ENCODE data around the gene SMCR8. TPM values are rescaled to one million over a fixed set of nuclear protein-coding genes. Genes with fewer than 3 reads are reported as not detected.
A peak's percentile ranks its signal among the peaks of the same experiment; 100 is the strongest.

Gene SMCR8
- total RNA-seq, 1 donor from 2014 or later = 20.3 TPM

DNA sequence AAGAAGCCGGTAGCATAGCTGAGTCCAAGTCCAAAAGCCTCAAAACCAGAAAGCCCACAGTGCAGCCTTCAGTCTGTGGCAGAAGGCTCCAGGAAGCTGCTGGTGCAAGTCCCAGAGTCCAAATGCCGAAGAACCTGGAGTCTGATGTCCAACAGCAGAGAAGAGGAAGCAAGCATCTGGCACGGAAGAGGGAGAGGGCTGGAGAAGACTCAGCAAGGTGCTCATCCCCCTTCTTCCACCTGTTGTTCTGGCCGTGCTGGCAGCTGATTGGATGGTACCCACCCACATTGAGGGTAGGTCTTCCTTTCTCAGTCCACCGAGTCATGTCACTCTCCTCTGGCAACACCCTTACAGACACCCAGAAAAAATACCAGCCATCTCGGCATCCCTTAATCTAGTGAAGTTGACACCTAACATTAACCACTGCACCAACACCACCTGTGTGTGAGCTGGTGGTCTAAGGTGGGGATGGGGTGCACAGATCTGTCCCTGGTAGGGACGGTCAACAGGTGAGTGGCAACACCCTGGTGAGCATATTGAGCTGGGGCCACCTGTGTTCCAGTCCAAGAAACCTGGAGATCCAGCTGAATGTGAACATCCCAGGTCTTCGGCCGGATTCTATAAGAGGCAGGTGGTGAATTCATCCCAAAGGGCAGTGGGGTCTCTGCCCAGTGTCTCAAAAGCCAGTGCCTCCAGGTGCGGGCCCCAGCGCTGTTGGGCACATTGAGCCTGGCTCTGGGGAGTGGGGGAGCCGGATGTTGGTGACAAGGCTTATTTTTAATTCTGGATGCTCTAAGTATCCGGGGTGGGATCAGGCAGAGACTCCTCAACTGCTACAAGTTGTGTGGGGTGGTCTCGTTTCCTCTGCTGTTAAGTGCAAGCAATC is 44.8 kb upstream of the SMCR8 start:
- Histone ChIP-seq H3K9me3 (ENCODE audit: insufficient read depth, low read depth, low read length) (no peaks in the 10 kb centered on the region), H4K20me1 (ENCODE audit: insufficient read depth, low read length) (peaks cover 3% of the 10 kb centered on the region), H3K4me2 (ENCODE audit: low read length) (no peak overlapping the region), H3K4me1 (ENCODE audit: insufficient read depth, low read length) (peaks cover 6% of the 10 kb centered on the region), H3K27me3 (ENCODE audit: insufficient read depth, low read length) (no peaks in the 10 kb centered on the region), H3K9ac (ENCODE audit: low read length) (no peak overlapping the region), H2AFZ (ENCODE audit: low read depth, low read length) (no peak overlapping the region), H3K4me3 (ENCODE audit: insufficient read depth, low read depth, low read length) (no peak overlapping the region), H3K79me2 (ENCODE audit: insufficient read depth, low read length) (no peaks in the 10 kb centered on the region), H3K27ac (ENCODE audit: low read depth, low read length) (no peak overlapping the region), H3K36me3 (ENCODE audit: insufficient read depth, low read length) (peaks cover 13% of the 10 kb centered on the region)
- H3K4me3 Mint-ChIP-seq (ENCODE audit: unreplicated experiment) = no peak overlapping the region
- no peak for TF ChIP-seq EZH2 (IDR thresholded peaks at IDR 0.05; ENCODE audit: insufficient read depth, low read length)
- TF ChIP-seq, protein P1, sequence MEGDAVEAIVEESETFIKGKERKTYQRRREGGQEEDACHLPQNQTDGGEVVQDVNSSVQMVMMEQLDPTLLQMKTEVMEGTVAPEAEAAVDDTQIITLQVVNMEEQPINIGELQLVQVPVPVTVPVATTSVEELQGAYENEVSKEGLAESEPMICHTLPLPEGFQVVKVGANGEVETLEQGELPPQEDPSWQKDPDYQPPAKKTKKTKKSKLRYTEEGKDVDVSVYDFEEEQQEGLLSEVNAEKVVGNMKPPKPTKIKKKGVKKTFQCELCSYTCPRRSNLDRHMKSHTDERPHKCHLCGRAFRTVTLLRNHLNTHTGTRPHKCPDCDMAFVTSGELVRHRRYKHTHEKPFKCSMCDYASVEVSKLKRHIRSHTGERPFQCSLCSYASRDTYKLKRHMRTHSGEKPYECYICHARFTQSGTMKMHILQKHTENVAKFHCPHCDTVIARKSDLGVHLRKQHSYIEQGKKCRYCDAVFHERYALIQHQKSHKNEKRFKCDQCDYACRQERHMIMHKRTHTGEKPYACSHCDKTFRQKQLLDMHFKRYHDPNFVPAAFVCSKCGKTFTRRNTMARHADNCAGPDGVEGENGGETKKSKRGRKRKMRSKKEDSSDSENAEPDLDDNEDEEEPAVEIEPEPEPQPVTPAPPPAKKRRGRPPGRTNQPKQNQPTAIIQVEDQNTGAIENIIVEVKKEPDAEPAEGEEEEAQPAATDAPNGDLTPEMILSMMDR (IDR thresholded peaks at IDR 0.05; ENCODE audit: insufficient read depth, low read depth, low read length) = no peak
- no peaks in the 10 kb centered on the region for H3K27me3 Mint-ChIP-seq (ENCODE audit: low read depth, unreplicated experiment)
- DNase-seq (ENCODE audit: low read depth) (no peak), FAIRE-seq (no peak)
- no peaks in the 10 kb centered on the region for H3K9me3 Mint-ChIP-seq (ENCODE audit: unreplicated experiment)
- peaks cover 10% of the 10 kb centered on the region for H3K4me1 Mint-ChIP-seq (ENCODE audit: low read depth, unreplicated experiment)
- no peak overlapping the region for H3K27ac Mint-ChIP-seq (ENCODE audit: unreplicated experiment)
- H3K36me3 Mint-ChIP-seq (ENCODE audit: low read depth, unreplicated experiment) = peaks cover 14% of the 10 kb centered on the region

DNA sequence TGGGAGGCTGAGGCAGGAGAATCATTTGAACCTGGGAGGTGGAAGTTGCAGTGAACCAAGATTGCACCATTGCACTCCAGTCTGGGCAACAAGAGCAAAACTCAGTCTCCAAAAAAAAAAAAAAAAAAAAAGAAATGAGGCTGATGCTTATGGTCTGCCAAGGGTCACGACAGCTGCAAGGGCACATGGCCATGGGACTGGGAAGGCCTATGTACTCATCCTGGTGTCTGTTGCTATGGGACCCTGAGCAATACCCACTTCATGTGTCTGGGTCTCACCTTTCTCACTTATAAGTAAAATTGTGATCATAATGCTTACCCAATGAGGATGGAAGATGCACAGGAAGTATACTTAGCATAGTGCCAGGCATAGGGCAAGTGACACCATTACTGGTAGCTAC is 38.0 kb upstream of the SMCR8 start:
- no peak overlapping the region for H3K9ac ChIP-seq (ENCODE audit: low read length)
- no peak overlapping the region for H2AFZ ChIP-seq (ENCODE audit: low read depth, low read length)
- H3K9me3 ChIP-seq (ENCODE audit: insufficient read depth, low read depth, low read length) = no peaks in the 10 kb centered on the region
- no peak overlapping the region for H3K4me3 Mint-ChIP-seq (ENCODE audit: unreplicated experiment)
- TF ChIP-seq EZH2 (IDR thresholded peaks at IDR 0.05; ENCODE audit: insufficient read depth, low read length) = no peak
- TF ChIP-seq, protein P1 (IDR thresholded peaks at IDR 0.05; ENCODE audit: insufficient read depth, low read depth, low read length) = no peak
- peaks cover 22% of the 10 kb centered on the region for H4K20me1 ChIP-seq (ENCODE audit: insufficient read depth, low read length)
- H3K27ac ChIP-seq (ENCODE audit: low read depth, low read length) = no peak overlapping the region
- H3K36me3 Mint-ChIP-seq (ENCODE audit: low read depth, unreplicated experiment) = peaks cover 20% of the 10 kb centered on the region
- peaks cover 4% of the 10 kb centered on the region for H3K79me2 ChIP-seq (ENCODE audit: insufficient read depth, low read length)
- H3K27me3 ChIP-seq (ENCODE audit: insufficient read depth, low read length) = no peaks in the 10 kb centered on the region
- no peaks in the 10 kb centered on the region for H3K27me3 Mint-ChIP-seq (ENCODE audit: low read depth, unreplicated experiment)
- H3K4me1 ChIP-seq (ENCODE audit: insufficient read depth, low read length) = peaks cover 3% of the 10 kb centered on the region
- H3K4me1 Mint-ChIP-seq (ENCODE audit: low read depth, unreplicated experiment) = peaks cover 4% of the 10 kb centered on the region
- no peaks in the 10 kb centered on the region for H3K9me3 Mint-ChIP-seq (ENCODE audit: unreplicated experiment)
- H3K27ac Mint-ChIP-seq (ENCODE audit: unreplicated experiment) = no peak overlapping the region
- H3K4me3 ChIP-seq (ENCODE audit: insufficient read depth, low read depth, low read length) = no peak overlapping the region
- no peak overlapping the region for H3K4me2 ChIP-seq (ENCODE audit: low read length)
- no peak for FAIRE-seq
- DNase-seq (ENCODE audit: low read depth) = no peak
- H3K36me3 ChIP-seq (ENCODE audit: insufficient read depth, low read length) = peaks cover 52% of the 10 kb centered on the region

DNA sequence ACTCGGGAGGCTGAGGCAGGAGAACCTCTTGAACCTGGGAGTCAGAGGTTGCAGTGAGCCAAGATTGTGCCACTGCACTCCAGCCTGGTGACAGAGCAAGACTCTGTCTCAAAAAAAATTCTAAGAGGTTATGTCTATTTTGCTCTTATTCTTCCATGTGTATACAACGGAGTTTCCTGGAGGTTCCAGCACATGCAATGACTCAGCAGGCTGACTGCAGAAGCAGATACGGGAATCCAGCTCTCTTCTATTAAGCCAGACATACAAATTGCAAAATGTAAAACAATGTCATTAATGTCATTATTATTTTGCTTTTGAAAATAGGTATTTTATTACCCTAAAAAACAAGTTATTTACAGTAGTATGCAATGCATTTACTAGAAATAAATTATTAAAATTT is 36.2 kb upstream of the SMCR8 start:
- Mint-ChIP-seq H3K4me1 (ENCODE audit: low read depth, unreplicated experiment) (peaks cover 4% of the 10 kb centered on the region), H3K36me3 (ENCODE audit: low read depth, unreplicated experiment) (peaks cover 24% of the 10 kb centered on the region), H3K27ac (ENCODE audit: unreplicated experiment) (no peak overlapping the region), H3K9me3 (ENCODE audit: unreplicated experiment) (no peaks in the 10 kb centered on the region), H3K4me3 (ENCODE audit: unreplicated experiment) (no peak overlapping the region), H3K27me3 (ENCODE audit: low read depth, unreplicated experiment) (no peaks in the 10 kb centered on the region)
- no peaks in the 10 kb centered on the region for H3K9me3 ChIP-seq (ENCODE audit: insufficient read depth, low read depth, low read length)
- no peak overlapping the region for H2AFZ ChIP-seq (ENCODE audit: low read depth, low read length)
- H4K20me1 ChIP-seq (ENCODE audit: insufficient read depth, low read length) = peaks cover 30% of the 10 kb centered on the region
- peak; percentile 37 for DNase-seq (ENCODE audit: low read depth)
- H3K27me3 ChIP-seq (ENCODE audit: insufficient read depth, low read length) = no peaks in the 10 kb centered on the region
- no peak overlapping the region for H3K4me2 ChIP-seq (ENCODE audit: low read length)
- H3K9ac ChIP-seq (ENCODE audit: low read length) = no peak overlapping the region
- H3K4me3 ChIP-seq (ENCODE audit: insufficient read depth, low read depth, low read length) = no peak overlapping the region
- H3K27ac ChIP-seq (ENCODE audit: low read depth, low read length) = no peak overlapping the region
- peaks cover 4% of the 10 kb centered on the region for H3K79me2 ChIP-seq (ENCODE audit: insufficient read depth, low read length)
- TF ChIP-seq, protein P1 (IDR thresholded peaks at IDR 0.05; ENCODE audit: insufficient read depth, low read depth, low read length) = no peak
- TF ChIP-seq EZH2 (IDR thresholded peaks at IDR 0.05; ENCODE audit: insufficient read depth, low read length) = no peak
- H3K36me3 ChIP-seq (ENCODE audit: insufficient read depth, low read length) = peaks cover 55% of the 10 kb centered on the region
- H3K4me1 ChIP-seq (ENCODE audit: insufficient read depth, low read length) = peaks cover 3% of the 10 kb centered on the region
- FAIRE-seq = no peak
